HS-5 (cell line): ENCODE measurements around the gene POLK.
"Not testable (repeated sequence)": the region's sequence is repeated elsewhere in the genome, so short reads cannot be mapped to it uniquely, and the experiment has no call there.

Experiments used
- DNase-seq: peaks from one replicate; pipeline ENCODE4 v3.0.0-alpha.2; 2012; ENCODE audit warnings: low read depth

Gene POLK

DNA sequence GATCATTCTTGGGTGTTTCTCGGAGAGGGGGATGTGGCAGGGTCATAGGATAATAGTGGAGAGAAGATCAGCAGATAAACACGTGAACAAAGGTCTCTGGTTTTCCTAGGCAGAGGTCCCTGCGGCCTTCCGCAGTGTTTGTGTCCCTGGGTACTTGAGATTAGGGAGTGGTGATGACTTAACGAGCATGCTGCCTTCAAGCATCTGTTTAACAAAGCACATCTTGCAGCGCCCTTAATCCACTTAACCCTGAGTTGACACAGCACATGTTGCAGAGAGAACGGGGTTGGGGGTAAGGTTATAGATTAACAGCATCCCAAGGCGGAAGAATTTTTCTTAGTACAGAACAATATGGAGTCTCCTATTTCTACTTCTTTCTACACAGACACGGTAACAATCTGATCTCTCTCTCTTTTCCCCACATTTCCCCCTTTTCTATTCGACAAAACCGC, 99.2 kb downstream of the POLK start:
- not testable (repeated sequence) for DNase-seq

DNA sequence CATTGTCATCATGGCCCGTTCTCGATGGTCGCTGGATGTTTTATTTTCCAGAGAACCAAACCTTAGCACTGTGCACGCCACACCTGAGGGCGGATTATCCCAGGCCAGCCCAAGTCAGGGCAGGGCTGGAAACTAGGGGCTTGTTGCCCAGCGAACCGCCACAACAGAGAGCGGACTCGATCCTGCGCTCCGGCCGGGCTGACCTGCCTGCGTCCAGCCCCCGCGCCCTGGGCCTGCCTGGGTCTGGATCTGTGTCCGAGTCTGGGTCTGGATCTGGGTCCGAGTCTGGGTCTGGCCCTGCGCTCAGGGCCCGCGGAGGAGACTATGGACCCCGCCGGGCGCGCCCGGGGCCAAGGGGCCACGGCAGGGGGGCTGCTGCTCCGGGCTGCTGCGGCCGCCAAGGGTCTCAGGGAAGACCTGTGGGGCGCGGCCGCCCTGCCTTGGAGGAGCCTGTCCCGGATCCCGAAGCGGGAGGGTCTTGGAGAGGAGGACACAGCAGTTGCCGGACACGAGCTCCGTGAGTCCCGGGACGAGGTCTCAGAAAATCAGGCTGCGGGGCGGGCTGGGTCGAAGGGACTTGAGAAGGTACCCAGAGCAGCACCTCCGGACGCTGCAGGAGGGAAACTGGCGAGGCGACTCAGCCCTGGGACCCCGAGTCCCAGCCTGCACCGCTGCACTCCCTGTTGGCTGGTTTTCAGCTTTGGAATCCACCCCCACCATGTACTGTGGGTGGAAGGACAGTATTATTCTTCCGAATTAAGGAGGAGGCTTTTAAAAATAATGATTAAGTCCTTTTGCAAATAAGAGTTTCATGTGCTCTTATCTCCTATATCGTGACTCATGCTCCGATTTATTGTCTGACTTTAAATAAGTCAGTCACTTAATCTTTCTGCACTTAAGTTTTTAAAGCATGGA, 99.9 kb downstream of the POLK start, which contains the start of gene ANKDD1B:
ANKDD1B (plus strand) TSS at position 143 of the 915 bp plus-strand sequence; CDS start at position 325, 182 bp downstream.
- DNase-seq = no peak

DNA sequence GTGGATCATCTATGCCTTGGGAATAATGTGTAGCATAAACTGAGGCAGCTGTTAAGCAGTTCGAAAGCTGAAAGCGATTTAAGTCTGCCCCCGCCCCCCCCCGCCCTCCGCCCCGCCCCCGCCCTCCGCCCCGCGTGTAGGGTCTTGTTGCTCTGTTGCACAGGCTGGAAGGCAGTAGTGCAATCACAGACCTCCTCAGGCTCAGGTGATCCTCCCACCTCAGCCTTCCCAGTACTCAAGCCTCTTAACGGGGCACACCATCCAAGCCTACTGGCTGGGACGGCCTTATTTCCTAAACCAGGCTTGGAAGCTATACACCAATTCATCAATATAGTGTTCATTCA, 100.5 kb downstream of the POLK start:
- no peak for DNase-seq

DNA sequence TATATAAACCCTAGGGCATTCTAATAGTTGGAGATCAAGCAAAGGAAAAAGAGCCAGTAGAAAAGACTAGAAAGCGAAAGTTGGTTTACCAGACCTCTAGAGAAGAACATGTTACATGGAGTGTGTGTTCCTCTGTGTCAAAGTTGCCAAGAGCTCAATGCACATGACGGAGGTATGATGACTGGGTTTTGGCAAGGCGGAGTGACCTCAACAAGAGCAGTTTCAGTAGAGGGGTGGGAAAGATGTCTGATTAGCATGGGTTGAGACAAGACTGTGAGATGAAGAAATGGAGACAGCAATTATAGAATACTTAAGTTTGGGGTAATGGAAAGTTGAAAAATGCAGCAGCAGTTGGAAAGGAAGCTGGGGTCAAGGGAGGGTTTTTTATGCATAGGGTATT, 101.2 kb downstream of the POLK start:
- DNase-seq = no peak

DNA sequence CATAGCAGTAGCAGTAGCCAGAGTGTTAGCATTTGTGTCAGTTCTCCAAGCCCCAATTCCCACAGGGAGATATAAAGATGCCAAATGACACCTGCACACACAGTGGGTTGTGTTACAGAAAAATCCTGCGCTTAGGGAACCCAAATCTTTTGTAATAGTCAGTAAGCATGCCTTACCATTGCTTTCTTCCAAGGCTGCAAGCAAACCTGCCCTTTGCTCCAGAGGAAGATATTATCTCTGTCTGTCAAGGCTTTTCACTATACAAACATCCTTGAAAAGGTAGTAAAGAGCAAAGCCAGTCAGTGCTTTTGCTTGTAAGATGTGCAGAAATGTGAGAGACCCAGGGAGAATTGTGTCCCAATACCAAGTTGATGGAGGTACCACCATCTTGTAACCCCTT, 102.5 kb downstream of the POLK start:
- DNase-seq = no peak

DNA sequence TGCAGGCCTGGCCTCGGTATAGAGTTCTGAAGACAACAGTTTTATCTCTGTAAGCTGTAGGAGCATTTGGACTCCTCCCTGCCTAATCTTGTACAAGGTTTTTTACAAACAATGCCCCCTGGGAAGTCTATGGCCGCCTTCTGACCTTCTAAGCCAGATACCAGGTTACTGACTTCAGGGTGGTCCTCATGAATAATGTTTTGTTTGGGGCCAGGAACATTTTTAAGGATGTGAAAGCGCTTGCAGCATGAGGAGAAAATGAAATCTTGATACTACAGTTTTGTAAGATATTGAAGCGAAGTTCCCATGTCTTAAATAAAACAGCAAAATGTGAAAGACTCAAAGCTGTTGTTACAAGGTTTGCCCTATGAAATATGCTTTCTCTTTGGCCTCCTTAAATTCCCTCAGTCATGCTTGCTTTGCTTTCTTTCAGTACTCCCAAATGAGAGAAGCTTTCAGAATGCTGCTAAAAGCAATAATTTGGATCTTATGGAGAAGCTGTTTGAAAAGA, 104.7 kb downstream of the POLK start:
- no peak for DNase-seq

DNA sequence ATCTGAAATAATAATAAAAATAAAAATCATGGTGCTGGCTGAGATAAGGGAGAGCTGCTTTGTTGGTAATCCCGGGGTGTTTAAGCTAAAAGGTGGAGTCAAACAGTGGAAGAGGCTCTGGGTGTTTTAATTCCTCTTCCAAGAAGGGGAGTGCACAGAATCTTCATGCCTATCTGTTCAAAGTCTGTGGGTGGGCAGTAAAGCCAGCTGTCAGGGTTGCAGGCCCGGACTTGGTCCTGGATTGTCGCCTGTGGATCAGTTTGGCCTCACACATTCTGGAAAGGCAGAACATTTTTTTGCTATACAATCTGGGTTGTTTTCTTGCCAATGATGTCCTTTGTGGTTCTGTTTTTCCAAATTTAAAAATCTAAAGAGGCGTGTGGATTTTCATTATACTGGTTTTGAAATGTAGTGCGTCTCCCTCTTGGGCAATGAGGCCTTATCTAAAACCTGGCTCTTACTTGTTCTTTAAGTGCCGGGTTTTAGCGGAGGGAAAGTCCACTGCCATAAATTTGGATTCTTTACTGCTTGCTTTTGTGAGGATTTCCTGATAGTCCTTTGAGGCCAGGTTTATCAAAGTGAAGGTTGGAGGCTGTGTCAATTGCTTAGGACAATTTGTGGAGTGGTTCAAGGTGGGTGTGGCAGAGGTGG, 105.4 kb downstream of the POLK start:
- no peak for DNase-seq

DNA sequence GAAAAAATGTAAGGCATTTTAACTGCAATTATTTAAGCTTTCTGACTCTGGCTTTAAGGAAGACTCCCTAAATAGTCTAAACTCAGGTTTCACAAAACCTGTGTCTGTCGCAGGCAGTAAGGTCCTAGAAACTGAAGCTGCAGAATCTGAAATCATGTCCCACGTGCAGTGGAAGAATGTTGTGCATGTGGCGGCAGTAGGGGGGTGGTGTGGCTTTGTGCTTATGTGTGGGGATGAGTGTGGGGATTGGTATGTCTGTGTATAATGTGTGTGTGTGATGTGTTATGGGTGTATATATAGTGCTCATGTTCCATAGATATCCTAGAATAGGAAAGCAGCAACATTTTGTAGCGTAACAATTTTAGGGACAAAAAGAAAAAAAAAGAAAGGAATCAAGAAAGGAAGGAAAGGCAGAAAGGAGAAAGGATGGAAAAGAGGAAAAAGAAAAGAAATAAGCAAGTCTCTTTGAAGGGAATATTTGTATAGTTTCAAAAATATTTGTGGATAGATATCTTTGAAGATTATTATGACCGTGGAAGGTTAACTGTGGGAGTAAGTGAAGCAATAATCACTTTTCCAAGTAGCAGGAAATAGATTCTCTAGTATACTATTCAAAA, 106.2 kb downstream of the POLK start:
- no peak for DNase-seq

DNA sequence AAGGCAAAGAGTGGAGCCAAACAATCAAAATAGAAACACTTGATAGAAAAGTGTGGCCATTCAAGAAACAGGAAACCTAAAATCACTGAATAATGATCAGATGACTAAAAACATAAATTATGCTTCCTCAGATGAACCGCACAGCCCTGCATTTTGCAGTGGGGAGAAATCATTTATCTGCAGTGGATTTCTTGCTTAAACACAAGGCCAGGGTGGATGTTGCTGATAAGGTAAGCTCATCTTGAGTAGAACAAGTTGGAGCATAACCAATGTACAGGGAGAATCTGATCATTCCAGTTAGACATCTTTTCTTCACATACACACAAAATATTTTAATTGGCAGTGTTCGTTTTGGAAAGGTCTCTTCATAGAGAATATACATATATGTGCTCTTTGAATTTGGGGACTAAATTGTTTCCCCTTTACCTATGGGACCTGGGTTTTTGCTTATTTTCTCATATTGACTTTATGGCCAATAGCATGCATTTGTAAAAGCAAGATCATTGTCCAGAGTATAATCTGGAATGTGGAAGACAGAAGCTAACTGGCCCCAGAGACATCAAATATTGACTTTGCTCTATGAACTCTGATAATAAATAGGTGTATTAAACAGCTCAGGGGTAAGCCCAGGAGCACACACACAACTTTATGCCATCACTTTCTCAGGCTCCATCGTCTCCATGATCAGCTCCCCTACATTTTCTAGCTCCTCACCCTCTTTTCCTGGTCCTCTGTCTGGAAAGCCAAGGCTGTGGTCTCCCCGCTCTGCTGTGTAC, 108.7 kb downstream of the POLK start:
- DNase-seq = no peak

DNA sequence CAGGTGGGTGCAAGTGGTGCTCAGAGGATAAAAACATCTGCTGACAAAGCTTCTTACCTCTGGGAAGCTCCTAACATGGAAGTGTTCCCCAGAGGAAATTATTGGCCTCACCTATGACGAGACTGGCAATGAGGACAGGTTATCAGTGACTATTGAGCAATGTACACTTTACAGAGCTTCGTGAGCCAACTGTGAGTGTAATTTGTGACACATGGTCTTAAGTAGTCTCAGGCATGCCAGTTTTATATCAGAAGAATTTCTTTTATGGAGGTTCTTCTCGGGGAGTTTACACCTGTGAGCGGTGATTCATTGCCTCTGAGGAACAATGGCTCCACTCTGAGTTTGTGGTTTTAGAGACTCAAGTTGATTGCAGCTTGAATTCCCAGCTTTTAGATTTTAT, 110.9 kb downstream of the POLK start:
- DNase-seq = no peak

DNA sequence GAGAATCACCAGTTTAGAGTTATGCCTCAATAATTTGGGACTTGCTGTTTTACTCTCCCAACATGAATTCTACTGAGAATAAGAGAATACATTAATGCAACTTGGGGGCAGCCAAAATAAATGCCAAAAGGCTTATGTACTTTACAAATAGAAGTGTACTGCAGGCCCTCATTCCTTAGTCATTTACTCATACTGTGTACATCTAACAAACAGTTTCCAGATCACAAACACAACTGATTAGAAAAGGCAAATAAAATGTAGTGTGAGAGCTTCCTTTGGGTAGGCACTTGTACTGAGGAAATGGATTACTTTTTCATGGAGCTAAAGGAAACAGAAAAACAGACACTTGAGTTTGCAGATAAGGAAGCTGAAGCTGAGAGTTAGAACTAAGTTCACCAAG, 112.2 kb downstream of the POLK start:
- DNase-seq = no peak

DNA sequence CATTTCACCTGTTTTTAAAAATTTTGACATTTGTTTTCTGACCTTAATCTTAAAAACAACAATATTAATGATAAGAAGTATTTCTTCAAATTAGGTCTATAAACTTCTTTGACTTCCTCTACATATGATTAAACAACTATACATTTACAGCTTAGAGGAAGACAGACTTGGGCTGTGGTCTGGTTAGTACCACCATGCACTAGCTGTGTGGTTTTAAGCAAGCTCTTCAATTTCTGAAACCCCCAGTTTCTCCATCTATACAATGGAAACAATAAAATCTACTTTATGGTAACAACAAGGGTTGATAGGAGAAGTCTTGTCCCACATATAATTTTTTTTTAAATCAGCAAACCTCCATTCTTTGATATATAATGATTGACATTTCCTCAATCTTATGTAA, 115.3 kb downstream of the POLK start:
- no peak for DNase-seq

DNA sequence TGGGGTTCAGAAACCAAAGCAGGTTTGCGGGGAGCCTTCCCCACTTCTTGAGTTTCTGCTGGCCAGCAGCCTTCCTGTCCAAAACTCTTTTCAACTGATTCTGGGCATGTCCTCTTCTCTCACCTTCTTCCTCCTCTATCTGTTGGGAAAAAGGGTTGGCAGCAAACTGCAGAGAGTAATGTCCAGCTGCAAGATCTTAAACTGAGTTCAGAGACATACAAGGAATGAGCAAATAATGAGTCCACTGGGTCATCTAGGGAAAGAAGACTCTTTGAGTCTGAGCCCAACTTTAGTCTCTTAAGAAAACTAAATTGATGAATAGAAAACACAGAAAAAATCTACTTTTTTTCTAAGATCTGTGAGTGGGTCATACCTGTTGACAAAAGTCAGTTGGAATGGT, 116.1 kb downstream of the POLK start:
- no peak for DNase-seq

DNA sequence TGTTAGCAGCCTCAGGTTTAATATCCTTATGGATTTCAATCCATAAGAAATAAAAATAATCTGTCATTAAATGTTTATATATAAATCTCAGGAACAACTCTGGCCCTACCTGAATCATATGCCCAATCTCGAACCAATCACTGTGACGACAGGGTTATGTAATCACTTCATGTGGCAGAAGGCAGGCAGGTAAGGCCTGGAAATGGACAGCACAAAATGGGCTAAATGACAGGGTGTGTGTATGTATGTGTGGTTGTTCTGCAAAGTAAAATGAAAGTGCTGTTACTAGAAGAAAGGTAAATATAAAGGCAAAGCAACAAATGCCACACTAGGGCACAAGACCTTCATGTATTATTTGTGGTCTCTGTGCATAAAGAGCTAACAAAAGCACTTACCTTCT, 119.2 kb downstream of the POLK start:
- no peak for DNase-seq

DNA sequence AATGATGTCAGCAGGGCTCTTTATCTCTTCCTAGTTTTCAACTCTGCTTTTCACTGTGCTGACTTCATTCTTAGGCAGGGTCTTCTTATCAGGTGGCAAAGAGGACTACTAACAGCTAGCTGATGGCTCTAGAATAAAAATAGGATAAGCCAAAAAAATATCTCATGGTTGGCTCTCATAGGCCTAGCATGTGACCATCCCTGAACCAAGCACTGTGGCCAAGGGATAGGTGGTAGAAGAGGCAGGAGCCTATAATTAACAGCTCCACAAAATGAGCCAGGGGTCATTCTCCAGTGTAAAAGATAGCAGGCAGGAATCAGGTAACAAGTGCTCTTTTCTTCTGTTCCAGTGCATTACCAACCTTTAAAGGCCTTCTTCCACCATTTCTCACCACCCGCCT, 120.6 kb downstream of the POLK start:
- no peak for DNase-seq

DNA sequence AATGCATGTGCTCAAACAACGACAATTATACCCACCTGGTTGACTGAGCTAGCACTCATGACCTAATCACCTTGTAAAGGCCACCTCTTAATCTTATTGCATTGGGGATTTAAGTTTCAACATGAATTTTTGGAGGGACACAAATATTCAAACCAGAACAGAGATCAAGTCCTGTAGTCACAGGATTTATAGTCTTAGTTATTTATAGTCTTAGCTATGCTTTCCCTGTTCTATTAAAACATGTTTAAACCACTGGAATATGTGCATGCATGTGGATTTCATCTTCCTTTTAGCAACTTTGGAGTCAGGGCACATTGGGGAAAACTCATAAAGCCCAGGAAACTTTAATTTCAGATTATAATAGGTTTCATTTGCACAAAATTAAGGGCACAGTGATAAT, 126.3 kb downstream of the POLK start:
- DNase-seq = no peak

DNA sequence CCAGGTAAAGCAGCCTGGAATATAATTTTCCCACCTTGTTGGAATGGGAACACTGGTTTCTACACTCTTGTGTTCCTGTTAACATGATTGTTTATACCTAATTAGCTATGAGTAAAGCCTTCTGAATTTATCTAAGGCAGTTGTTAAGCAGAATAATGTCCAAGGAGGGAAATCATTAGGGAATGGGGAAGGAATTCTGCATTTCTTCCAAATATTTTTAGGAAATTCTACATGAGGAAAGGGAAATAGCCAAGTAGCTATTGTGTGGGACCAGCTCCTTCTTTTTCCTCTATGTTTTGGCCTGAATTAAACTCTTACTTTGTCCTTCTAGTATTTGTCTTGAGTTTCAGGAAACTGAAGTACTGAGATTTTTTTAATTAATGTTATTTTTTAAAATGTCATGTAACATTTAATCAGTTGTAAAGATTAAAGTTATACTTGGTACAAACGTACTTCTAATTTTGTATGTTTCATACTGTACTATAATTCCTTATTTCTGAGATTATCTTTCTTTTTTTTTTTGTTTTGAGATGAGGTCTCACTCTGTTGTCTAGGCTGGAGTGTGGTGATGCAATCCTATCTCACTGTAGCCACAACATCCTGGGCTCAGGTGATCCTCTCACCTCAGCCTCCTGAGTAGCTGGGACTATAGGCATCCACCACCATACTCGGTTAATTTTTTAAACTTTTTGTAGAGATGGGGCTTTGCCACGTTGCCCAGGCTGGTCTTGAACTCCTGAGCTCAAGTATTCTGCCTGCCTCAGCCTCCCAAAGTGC, 128.0 kb downstream of the POLK start:
- DNase-seq = no peak

DNA sequence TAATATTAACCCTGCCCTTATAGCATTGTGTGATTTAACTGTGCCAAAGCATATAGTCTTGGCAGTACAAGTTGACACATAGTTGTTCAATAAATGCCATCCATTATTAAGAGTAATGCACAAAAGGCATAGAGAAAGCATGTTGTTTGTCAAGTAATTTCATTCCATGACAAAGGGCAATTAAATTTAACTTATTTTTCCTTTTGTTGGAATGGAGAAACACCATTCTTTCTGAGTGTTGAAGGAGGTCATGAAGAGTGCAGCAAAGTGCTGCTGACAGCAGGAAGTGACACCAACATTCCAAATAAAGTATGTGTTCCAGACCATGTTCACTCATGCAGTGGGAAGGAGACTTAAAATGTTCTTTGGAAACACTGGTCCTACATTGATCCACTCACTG, 128.7 kb downstream of the POLK start:
- DNase-seq = peak; percentile 61

DNA sequence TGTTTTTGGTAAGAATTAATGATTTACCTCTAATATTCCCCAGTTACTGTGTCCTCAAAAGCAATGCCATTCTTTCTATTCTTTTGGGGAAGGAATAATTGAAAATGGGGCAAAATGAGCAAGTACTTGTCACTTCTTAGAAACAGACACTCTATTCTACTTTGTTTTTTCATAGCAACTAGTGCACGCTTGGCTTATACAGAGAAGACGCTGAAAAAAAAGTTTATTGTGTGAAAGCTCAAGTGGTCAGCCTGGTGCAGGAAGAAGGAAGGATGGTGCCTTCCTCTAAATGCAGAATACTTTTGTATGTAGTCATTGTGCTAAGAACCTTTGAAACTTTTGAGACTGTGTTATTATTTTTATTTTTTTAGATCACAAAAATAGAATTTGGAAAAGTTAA, 129.1 kb downstream of the POLK start:
- DNase-seq = no peak

DNA sequence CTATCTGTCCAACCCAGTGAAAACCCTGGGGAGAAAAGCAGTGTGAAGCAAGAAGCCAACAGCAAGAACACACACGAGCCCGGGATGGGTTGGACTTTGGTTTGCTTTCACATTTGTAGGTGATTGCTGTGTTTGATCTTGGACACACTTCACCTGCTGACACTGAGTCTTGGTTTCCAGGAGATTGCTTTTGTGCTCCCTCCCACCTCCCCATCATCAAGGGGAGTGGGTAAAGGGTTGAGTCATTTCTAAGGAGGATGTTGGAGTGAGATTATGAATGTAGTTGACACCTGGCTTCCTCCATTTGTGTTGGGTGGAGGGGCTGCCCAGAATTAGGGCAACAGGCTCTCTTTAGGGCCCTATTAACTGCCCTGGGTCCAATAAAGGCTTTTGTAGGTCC, 137.0 kb downstream of the POLK start:
- DNase-seq = no peak
